T-cell (primary cell): ENCODE data around the gene KCNIP1. TPM values are rescaled to one million over a fixed set of nuclear protein-coding genes. Genes with fewer than 3 reads are reported as not detected.

Experiments used
- ATAC-seq, 4 experiments: fragments of 200-7000 bp in 3 of 4; fragments of 150-1000 bp in 1 of 4; cut with Tn5 transposase; replicated peaks in 1 of 4; 1 replicate in 3 of 4; 2 replicates in 1 of 4; pipeline ENCODE4 v1.10.0; 2021; ENCODE audit warnings: moderate library complexity in 3 of 4, mild to moderate bottlenecking in 2 of 4, moderate number of reproducible peaks in 1 of 4
- CTCF ChIA-PET, 2 donors: fragments of 300-600 bp; sonication (Branson Sonifier 250); formaldehyde crosslinking; loops; one replicate each; lab custom pipeline; 2022; ENCODE audit warnings: antibody characterized with exemption in 2 of 2; lab: Charles Lee
- POLR2A ChIA-PET, 2 donors: fragments of 300-600 bp; sonication (Branson Sonifier 250); formaldehyde crosslinking; loops; one replicate each; lab custom pipeline; 2022; ENCODE audit warnings: antibody characterized with exemption in 2 of 2; lab: Charles Lee
- DNase-seq, 35 experiments: peaks; one replicate each; pipeline versions ENCODE4 v3.0.0 to v3.0.0-alpha.2; 2013 to 2023
- H3K27ac ChIP-seq: one replicate; pipeline ENCODE4 v1.5.1; 2013; ENCODE audit warnings: low read length
- H3K27me3 ChIP-seq, 2 experiments: replicated peaks in 1 of 2; 1 replicate in 1 of 2; 2 replicates in 1 of 2; pipeline versions ENCODE4 v1.6.1 to v1.7.0; 2013; ENCODE audit warnings: low read length in 1 of 2, mixed read lengths in 1 of 2; ENCODE audit not compliant: control insufficient read depth in 2 of 2, insufficient read depth in 2 of 2; ENCODE audit errors: extremely low read depth in 1 of 2
- H3K36me3 ChIP-seq, 2 donors: 1 replicate in 1 of 2; 2 replicates in 1 of 2; pipeline versions ENCODE4 v1.6.1 to v1.7.0; 2013; ENCODE audit warnings: low read length in 1 of 2; ENCODE audit not compliant: control insufficient read depth in 2 of 2, insufficient read depth in 1 of 2; ENCODE audit errors: extremely low read depth in 1 of 2
- H3K4me1 ChIP-seq, 2 experiments: 1 replicate in 1 of 2; 2 replicates in 1 of 2; pipeline versions ENCODE4 v1.6.1 to v1.7.0; 2013; ENCODE audit warnings: low read length in 2 of 2, mixed read lengths in 1 of 2; ENCODE audit not compliant: insufficient read depth in 2 of 2, control insufficient read depth in 1 of 2; ENCODE audit errors: extremely low read depth in 1 of 2
- H3K4me3 ChIP-seq, 2 donors: 1 replicate in 1 of 2; 2 replicates in 1 of 2; pipeline versions ENCODE4 v1.5.1 to v1.7.0; 2013; ENCODE audit warnings: mild to moderate bottlenecking in 2 of 2, low read length in 1 of 2, moderate library complexity in 1 of 2; ENCODE audit not compliant: control insufficient read depth in 1 of 2; ENCODE audit errors: extremely low read depth in 1 of 2
- H3K9me3 ChIP-seq: 2 replicates; pipeline ENCODE4 v1.7.0; 2013
- H3K27ac Mint-ChIP-seq, 2 donors: one replicate each; pipeline ENCODE4 v1.8.0; 2020 to 2021; ENCODE audit warnings: mild to moderate bottlenecking in 2 of 2, mixed read lengths in 2 of 2
- H3K27me3 Mint-ChIP-seq, 2 donors: one replicate each; pipeline ENCODE4 v1.8.0; 2021 to 2022; ENCODE audit warnings: mixed read lengths in 2 of 2
- H3K36me3 Mint-ChIP-seq: one replicate; pipeline ENCODE4 v1.8.0; 2021; ENCODE audit warnings: mixed read lengths
- H3K4me1 Mint-ChIP-seq, 3 donors: one replicate each; pipeline ENCODE4 v1.8.0; 2020 to 2022; ENCODE audit warnings: mixed read lengths in 3 of 3, mild to moderate bottlenecking in 1 of 3
- H3K4me3 Mint-ChIP-seq, 3 donors: one replicate each; pipeline ENCODE4 v1.8.0; 2020 to 2022; ENCODE audit warnings: mild to moderate bottlenecking in 3 of 3, mixed read lengths in 3 of 3, moderate library complexity in 3 of 3
- H3K9me3 Mint-ChIP-seq, 3 donors: one replicate each; pipeline ENCODE4 v1.8.0; 2020 to 2022; ENCODE audit warnings: mixed read lengths in 3 of 3
- WGBS: methylation state at CpG from one replicate; pipeline ENCODE4 v1.1.5; 2013; ENCODE audit warnings: missing lambda C conversion rate; ENCODE audit not compliant: insufficient coverage; 5-methylcytosine and 5-hydroxymethylcytosine counted together
- total RNA-seq, 35 experiments: library from RNA in 6 of 35; stranded (reverse) in 6 of 35; fragments of 120-200 nt in 1 of 35; gene quantifications; one replicate each; pipeline versions ENCODE4 v1.2.1 to v1.2.4 and lab custom pipeline; 2013 to 2026

KCNIP1 gene
- total RNA-seq, 5 donors from 2014 or later (not counting 1 experiment from before 2014, with no cell fraction given), result not detected

DNA sequence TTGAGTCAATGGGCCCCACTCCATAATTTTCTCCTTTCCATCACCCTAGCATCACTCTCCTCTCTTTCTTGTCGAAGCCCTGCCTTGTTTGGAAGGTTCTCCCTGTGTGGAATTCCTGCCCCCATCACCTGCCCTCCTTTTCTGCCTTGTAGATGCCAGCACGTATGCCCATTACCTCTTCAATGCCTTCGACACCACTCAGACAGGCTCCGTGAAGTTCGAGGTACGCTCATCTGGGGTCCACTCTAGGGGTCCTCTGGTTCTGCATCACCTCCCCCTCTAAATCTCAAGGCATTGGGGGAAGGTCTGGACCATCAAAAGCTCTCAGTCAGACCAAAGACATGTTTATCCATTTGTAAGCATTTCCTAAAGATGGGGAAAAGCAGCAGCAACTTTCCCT lies 217.9 kb downstream of the KCNIP1 start:
- DNase-seq, result no peak
- 61% methylated on average over 3 of the region's 6 CpGs for WGBS
- CTCF ChIA-PET, result no interaction called here

GRCh38 chr5:170722316-170722715 lies 218.5 kb downstream of the KCNIP1 start:
- Histone ChIP-seq H3K4me1 (no peaks in the 10 kb centered on the region), H3K27me3 (peaks cover 0 to 22% of the 10 kb centered on the region in 2 experiments), H3K36me3 (no peaks in the 10 kb centered on the region), H3K27ac (no peak overlapping the region), H3K9me3 (no peaks in the 10 kb centered on the region), H3K4me3 (no peak overlapping the region)
- ChIA-PET POLR2A (no interaction called here), CTCF (interaction anchor here in 1 of 2 donors (0.6 kb wide), 1 partner anchor 752 kb away, joined by 3 read pairs; no protein-coding TSS in a partner anchor)
- Mint-ChIP-seq H3K36me3 (no peaks in the 10 kb centered on the region), H3K9me3 (peaks cover 0 to 6% (median 5%) of the 10 kb centered on the region in 3 donors), H3K27ac (no peak overlapping the region), H3K27me3 (peaks cover 38 to 53% of the 10 kb centered on the region in 2 donors), H3K4me1 (no peaks in the 10 kb centered on the region), H3K4me3 (no peak overlapping the region)
- ATAC-seq, result no peak
- 50% methylated on average over 1 of the region's 3 CpGs for WGBS
- DNase-seq, result no peak

More for the DNA sequence above, 217.9 kb downstream of the KCNIP1 start:
- POLR2A ChIA-PET, result no interaction called here
- no peak overlapping the region for H3K27ac ChIP-seq
- no peaks in the 10 kb centered on the region for H3K9me3 ChIP-seq
- peaks cover 0 to 21% of the 10 kb centered on the region in 2 experiments for H3K27me3 ChIP-seq
- H3K27me3 Mint-ChIP-seq, result peaks cover 34 to 46% of the 10 kb centered on the region in 2 donors
- H3K36me3 ChIP-seq, result no peaks in the 10 kb centered on the region
- no peak overlapping the region for H3K27ac Mint-ChIP-seq
- no peak overlapping the region for H3K4me3 ChIP-seq
- H3K9me3 Mint-ChIP-seq, result peaks cover 0 to 6% (median 5%) of the 10 kb centered on the region in 3 donors
- H3K4me3 Mint-ChIP-seq, result no peak overlapping the region
- ATAC-seq, result no peak
- H3K36me3 Mint-ChIP-seq, result no peaks in the 10 kb centered on the region
- no peaks in the 10 kb centered on the region for H3K4me1 ChIP-seq
- no peaks in the 10 kb centered on the region for H3K4me1 Mint-ChIP-seq

GRCh38 chr5:170731052-170731451 lies 227.2 kb downstream of the KCNIP1 start:
- Histone ChIP-seq H3K4me1 (no peaks in the 10 kb centered on the region), H3K27me3 (peaks cover 0 to 7% of the 10 kb centered on the region in 2 experiments), H3K9me3 (no peaks in the 10 kb centered on the region), H3K36me3 (no peaks in the 10 kb centered on the region), H3K4me3 (no peak overlapping the region), H3K27ac (no peak overlapping the region)
- CTCF ChIA-PET, result no interaction called here
- H3K9me3 Mint-ChIP-seq, result peaks cover 0 to 12% (median 8%) of the 10 kb centered on the region in 3 donors
- no peaks in the 10 kb centered on the region for H3K4me1 Mint-ChIP-seq
- H3K36me3 Mint-ChIP-seq, result no peaks in the 10 kb centered on the region
- ATAC-seq (no peak), DNase-seq (no peak)
- H3K27ac Mint-ChIP-seq, result no peak overlapping the region
- no peak overlapping the region for H3K4me3 Mint-ChIP-seq
- POLR2A ChIA-PET, result no interaction called here
- peaks cover 9 to 22% of the 10 kb centered on the region in 2 donors for H3K27me3 Mint-ChIP-seq
- WGBS, result 50% methylated on average over 1 of the region's 1 CpG

DNA sequence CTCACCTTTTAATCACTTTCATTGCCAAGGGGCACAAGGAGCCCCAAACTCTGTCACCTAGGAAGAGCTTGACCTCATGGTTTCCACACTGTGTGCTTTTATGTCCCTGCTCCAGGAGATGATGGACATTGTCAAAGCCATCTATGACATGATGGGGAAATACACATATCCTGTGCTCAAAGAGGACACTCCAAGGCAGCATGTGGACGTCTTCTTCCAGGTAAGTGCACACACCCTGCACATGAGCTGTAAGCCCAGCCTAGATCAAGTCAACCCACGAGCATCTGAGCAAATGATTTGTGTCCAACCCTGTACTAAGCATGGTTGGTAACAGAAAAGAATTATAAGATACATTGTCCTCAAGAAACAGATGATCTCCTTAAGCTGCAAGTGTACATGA lies 228.9 kb downstream of the KCNIP1 start:
- no peak overlapping the region for H3K4me3 Mint-ChIP-seq
- no peaks in the 10 kb centered on the region for H3K4me1 Mint-ChIP-seq
- H3K27ac ChIP-seq, result no peak overlapping the region
- DNase-seq, result no peak
- CTCF ChIA-PET, result no interaction called here
- H3K27me3 ChIP-seq, result peaks cover 0 to 1% of the 10 kb centered on the region in 2 experiments
- no peak overlapping the region for H3K4me3 ChIP-seq
- H3K9me3 Mint-ChIP-seq, result peaks cover 4 to 12% (median 8%) of the 10 kb centered on the region in 3 donors
- no peak for ATAC-seq
- H3K36me3 Mint-ChIP-seq, result no peaks in the 10 kb centered on the region
- peaks cover 2 to 26% of the 10 kb centered on the region in 2 donors for H3K27me3 Mint-ChIP-seq
- H3K9me3 ChIP-seq, result no peaks in the 10 kb centered on the region
- H3K4me1 ChIP-seq, result no peaks in the 10 kb centered on the region
- no peak overlapping the region for H3K27ac Mint-ChIP-seq
- POLR2A ChIA-PET, result no interaction called here
- 20% methylated on average over 1 of the region's 2 CpGs for WGBS
- H3K36me3 ChIP-seq, result no peaks in the 10 kb centered on the region

GRCh38 chr5:170736966-170737365 lies 233.1 kb downstream of the KCNIP1 start:
- ATAC-seq, result no peak
- Mint-ChIP-seq H3K4me1 (no peaks in the 10 kb centered on the region), H3K4me3 (no peak overlapping the region), H3K9me3 (peaks cover 4 to 12% (median 8%) of the 10 kb centered on the region in 3 donors), H3K27me3 (peaks cover 6 to 23% of the 10 kb centered on the region in 2 donors), H3K36me3 (no peaks in the 10 kb centered on the region), H3K27ac (no peak overlapping the region)
- Histone ChIP-seq H3K9me3 (no peaks in the 10 kb centered on the region), H3K27me3 (no peaks in the 10 kb centered on the region), H3K27ac (no peak overlapping the region), H3K4me1 (no peaks in the 10 kb centered on the region), H3K36me3 (no peaks in the 10 kb centered on the region), H3K4me3 (no peak overlapping the region)
- DNase-seq, result no peak
- WGBS, result no CpG with 5 or more reads among the region's 3 CpGs
- ChIA-PET CTCF (no interaction called here), POLR2A (no interaction called here)

DNA sequence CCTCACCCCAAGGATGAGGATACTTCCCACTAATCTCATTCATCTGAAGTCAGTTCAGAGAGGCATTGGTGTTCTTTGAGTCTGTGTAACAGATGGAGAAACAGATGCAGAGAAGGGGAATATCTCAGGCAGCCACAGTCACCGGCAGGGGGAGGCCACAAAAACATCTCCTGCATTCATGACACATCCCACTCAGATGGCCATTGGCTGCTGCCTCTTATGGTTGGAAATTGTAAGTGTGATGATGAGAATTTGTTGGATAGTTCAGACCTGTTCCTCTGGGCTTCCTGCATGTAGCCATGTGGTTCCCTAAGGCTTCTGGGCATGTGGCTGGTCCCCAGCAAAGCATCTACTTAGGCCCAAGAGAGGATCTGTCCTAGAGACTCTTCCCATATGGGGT lies 233.8 kb downstream of the KCNIP1 start:
- CTCF ChIA-PET, result no interaction called here
- POLR2A ChIA-PET, result no interaction called here
- Mint-ChIP-seq H3K27ac (no peak overlapping the region), H3K27me3 (peaks cover 7 to 24% of the 10 kb centered on the region in 2 donors), H3K4me3 (no peak overlapping the region), H3K36me3 (no peaks in the 10 kb centered on the region), H3K9me3 (peaks cover 4 to 12% (median 8%) of the 10 kb centered on the region in 3 donors), H3K4me1 (no peaks in the 10 kb centered on the region)
- Histone ChIP-seq H3K36me3 (no peaks in the 10 kb centered on the region), H3K4me3 (no peak overlapping the region), H3K9me3 (no peaks in the 10 kb centered on the region), H3K27ac (no peak overlapping the region), H3K4me1 (no peaks in the 10 kb centered on the region), H3K27me3 (no peaks in the 10 kb centered on the region)
- no CpG with 5 or more reads among the region's 1 CpG for WGBS
- ATAC-seq, result no peak
- no peak for DNase-seq

DNA sequence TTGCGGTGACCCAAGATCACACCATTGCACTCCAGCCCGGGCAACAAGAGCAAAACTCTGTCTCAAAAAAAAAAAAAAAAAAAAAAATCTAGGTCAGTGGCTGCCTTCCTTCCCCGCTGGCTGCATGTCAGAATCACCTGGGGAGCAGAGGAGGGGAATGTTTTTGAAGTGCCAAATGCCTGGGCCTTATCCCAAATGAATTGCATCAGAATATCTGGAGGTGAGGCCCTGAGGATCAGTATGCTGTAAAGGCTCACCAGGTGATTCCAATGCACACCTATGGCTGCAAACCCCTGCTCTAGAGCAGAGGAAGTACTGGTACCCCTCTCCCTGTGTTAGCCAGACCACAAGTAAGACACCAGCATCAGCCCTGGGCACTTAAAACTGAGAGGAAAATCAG lies 235.0 kb downstream of the KCNIP1 start:
- no CpG with 5 or more reads among the region's 3 CpGs for WGBS
- no peak overlapping the region for H3K4me3 Mint-ChIP-seq
- no peak for ATAC-seq
- H3K27me3 Mint-ChIP-seq, result peaks cover 14 to 31% of the 10 kb centered on the region in 2 donors
- no peaks in the 10 kb centered on the region for H3K9me3 ChIP-seq
- H3K27me3 ChIP-seq, result peaks cover 4% of the 10 kb centered on the region in 2 experiments
- H3K9me3 Mint-ChIP-seq, result peaks cover 4 to 12% (median 8%) of the 10 kb centered on the region in 3 donors
- no peaks in the 10 kb centered on the region for H3K36me3 Mint-ChIP-seq
- no peak overlapping the region for H3K27ac ChIP-seq
- H3K27ac Mint-ChIP-seq, result no peak overlapping the region
- no peaks in the 10 kb centered on the region for H3K4me1 Mint-ChIP-seq
- CTCF ChIA-PET, result no interaction called here
- no peak for DNase-seq
- H3K4me3 ChIP-seq, result no peak overlapping the region
- POLR2A ChIA-PET, result no interaction called here
- H3K4me1 ChIP-seq, result no peaks in the 10 kb centered on the region
- no peaks in the 10 kb centered on the region for H3K36me3 ChIP-seq
